CD4-positive, alpha-beta T cell (primary cell): Measurements from ENCODE around the gene OGDH. TPM values are rescaled to one million over a fixed set of nuclear protein-coding genes. Genes with fewer than 3 reads are reported as not detected.

ENCODE experiments used
- ATAC-seq: fragments of 200-7000 bp; cut with Tn5 transposase; one replicate; pipeline ENCODE4 v1.10.0; 2022; ENCODE audit warnings: mild to moderate bottlenecking; ENCODE audit not compliant: poor library complexity
- CTCF ChIA-PET: fragments of 350-600 bp; sonication (Branson Sonifier 250); formaldehyde crosslinking; loops from one replicate; lab custom pipeline; 2021; ENCODE audit warnings: antibody characterized with exemption, inconsistent platforms; lab: Charles Lee
- POLR2A ChIA-PET: fragments of 350-600 bp; sonication (Branson Sonifier 250); formaldehyde crosslinking; loops from one replicate; lab custom pipeline; 2021; ENCODE audit warnings: antibody characterized with exemption, inconsistent platforms; lab: Charles Lee
- DNase-seq, 14 experiments: peaks; one replicate each; pipeline ENCODE4 v3.0.0-alpha.2; 2013 to 2020; ENCODE audit warnings: mixed read lengths in 2 of 14
- H3K27ac ChIP-seq, 2 donors: one replicate each; pipeline versions ENCODE4 v1.5.1 to v1.7.0; 2013; ENCODE audit warnings: low read length in 2 of 2, low read depth in 1 of 2, mild to moderate bottlenecking in 1 of 2
- H3K27me3 ChIP-seq, 2 experiments: 1 replicate in 1 of 2; 2 replicates in 1 of 2; pipeline versions ENCODE4 v1.6.1 to v1.7.0; 2013; ENCODE audit warnings: low read length in 2 of 2, control low read depth in 1 of 2, mild to moderate bottlenecking in 1 of 2, moderate library complexity in 1 of 2; ENCODE audit not compliant: insufficient read depth in 2 of 2, control insufficient read depth in 1 of 2
- H3K36me3 ChIP-seq: one replicate; pipeline ENCODE4 v1.6.1; 2013; ENCODE audit warnings: low read length, control low read depth; ENCODE audit not compliant: insufficient read depth
- H3K4me1 ChIP-seq: one replicate; pipeline ENCODE4 v1.6.1; 2013; ENCODE audit warnings: low read length, control low read depth; ENCODE audit not compliant: insufficient read depth
- H3K4me3 ChIP-seq: one replicate; pipeline ENCODE4 v1.5.1; 2013; ENCODE audit warnings: mild to moderate bottlenecking, low read length, moderate library complexity
- H3K9me3 ChIP-seq, 2 experiments: 1 replicate in 1 of 2; 2 replicates in 1 of 2; pipeline versions ENCODE4 v1.6.1 to v1.7.0; 2013; ENCODE audit warnings: low read length in 2 of 2, mild to moderate bottlenecking in 2 of 2, control low read depth in 1 of 2, moderate library complexity in 1 of 2; ENCODE audit not compliant: control insufficient read depth in 1 of 2, insufficient read depth in 1 of 2
- H3K27ac Mint-ChIP-seq: one replicate; pipeline ENCODE4 v1.8.0; 2020; ENCODE audit warnings: mixed read lengths
- H3K27me3 Mint-ChIP-seq: one replicate; pipeline ENCODE4 v1.8.0; 2021; ENCODE audit warnings: mixed read lengths
- H3K36me3 Mint-ChIP-seq: one replicate; pipeline ENCODE4 v1.8.0; 2021; ENCODE audit warnings: low read depth, mixed read lengths
- H3K4me1 Mint-ChIP-seq: one replicate; pipeline ENCODE4 v1.8.0; 2021; ENCODE audit warnings: low read depth, mixed read lengths
- H3K4me3 Mint-ChIP-seq: one replicate; pipeline ENCODE4 v1.8.0; 2020; ENCODE audit warnings: mild to moderate bottlenecking, mixed read lengths
- H3K9me3 Mint-ChIP-seq: one replicate; pipeline ENCODE4 v1.8.0; 2020; ENCODE audit warnings: mixed read lengths
- intact Hi-C, 2 experiments: fragments of 100-400 bp; cut with DNase I in 1 of 2; cut with micrococcal nuclease in 1 of 2; formaldehyde crosslinking; loops; one replicate each; pipeline versions ENCODE4 v1.15.1 to v1.9.0; 2023 to 2025; cut with DNase I, micrococcal nuclease
- total RNA-seq, 174 experiments: library from RNA in 2 of 174; stranded (reverse) in 2 of 174; gene quantifications; one replicate each; pipeline ENCODE4 v1.2.3 and lab custom pipeline; 2021 to 2026
- TF ChIP-seq, protein P1 (sequence below): fragments of 200-600 bp; IDR thresholded peaks from one replicate; pipeline ENCODE4 v1.8.0; 2022; ENCODE audit warnings: antibody characterized with exemption, mild to moderate bottlenecking

Gene OGDH
- total RNA-seq, 2 experiments from 2014 or later, result 39.8 to 43.8 TPM

- Histone ChIP-seq H3K27me3 (no peaks in the 10 kb centered on the region), H3K9me3 (peaks cover 9 to 10% of the 10 kb centered on the region in 2 experiments), H3K4me1 (no peaks in the 10 kb centered on the region), H3K27ac (no peak overlapping the region), H3K36me3 (peaks cover 55% of the 10 kb centered on the region), H3K4me3 (no peak overlapping the region)
- ATAC-seq (no peak), DNase-seq (no peak)
- H3K36me3 Mint-ChIP-seq, result peaks cover 91% of the 10 kb centered on the region
- TF ChIP-seq, protein P1, sequence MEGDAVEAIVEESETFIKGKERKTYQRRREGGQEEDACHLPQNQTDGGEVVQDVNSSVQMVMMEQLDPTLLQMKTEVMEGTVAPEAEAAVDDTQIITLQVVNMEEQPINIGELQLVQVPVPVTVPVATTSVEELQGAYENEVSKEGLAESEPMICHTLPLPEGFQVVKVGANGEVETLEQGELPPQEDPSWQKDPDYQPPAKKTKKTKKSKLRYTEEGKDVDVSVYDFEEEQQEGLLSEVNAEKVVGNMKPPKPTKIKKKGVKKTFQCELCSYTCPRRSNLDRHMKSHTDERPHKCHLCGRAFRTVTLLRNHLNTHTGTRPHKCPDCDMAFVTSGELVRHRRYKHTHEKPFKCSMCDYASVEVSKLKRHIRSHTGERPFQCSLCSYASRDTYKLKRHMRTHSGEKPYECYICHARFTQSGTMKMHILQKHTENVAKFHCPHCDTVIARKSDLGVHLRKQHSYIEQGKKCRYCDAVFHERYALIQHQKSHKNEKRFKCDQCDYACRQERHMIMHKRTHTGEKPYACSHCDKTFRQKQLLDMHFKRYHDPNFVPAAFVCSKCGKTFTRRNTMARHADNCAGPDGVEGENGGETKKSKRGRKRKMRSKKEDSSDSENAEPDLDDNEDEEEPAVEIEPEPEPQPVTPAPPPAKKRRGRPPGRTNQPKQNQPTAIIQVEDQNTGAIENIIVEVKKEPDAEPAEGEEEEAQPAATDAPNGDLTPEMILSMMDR, result no peak
- intact Hi-C loops, result no loop called here
- no peak overlapping the region for H3K4me3 Mint-ChIP-seq
- no peak overlapping the region for H3K27ac Mint-ChIP-seq
- H3K27me3 Mint-ChIP-seq, result no peaks in the 10 kb centered on the region
- H3K9me3 Mint-ChIP-seq, result peaks cover 7% of the 10 kb centered on the region
- ChIA-PET POLR2A (interaction anchor here (1.1 kb wide), 1 partner anchor 52 kb away, joined by 7 read pairs; the partner anchor contains the start of gene OGDH), CTCF (interaction anchor here (0.7 kb wide), 1 partner anchor 10 kb away, joined by 3 read pairs; no protein-coding TSS in a partner anchor)
- peaks cover 5% of the 10 kb centered on the region for H3K4me1 Mint-ChIP-seq
Observed at GRCh38 chr7:44658979-44659378, 52.6 kb downstream of the OGDH start.

DNA sequence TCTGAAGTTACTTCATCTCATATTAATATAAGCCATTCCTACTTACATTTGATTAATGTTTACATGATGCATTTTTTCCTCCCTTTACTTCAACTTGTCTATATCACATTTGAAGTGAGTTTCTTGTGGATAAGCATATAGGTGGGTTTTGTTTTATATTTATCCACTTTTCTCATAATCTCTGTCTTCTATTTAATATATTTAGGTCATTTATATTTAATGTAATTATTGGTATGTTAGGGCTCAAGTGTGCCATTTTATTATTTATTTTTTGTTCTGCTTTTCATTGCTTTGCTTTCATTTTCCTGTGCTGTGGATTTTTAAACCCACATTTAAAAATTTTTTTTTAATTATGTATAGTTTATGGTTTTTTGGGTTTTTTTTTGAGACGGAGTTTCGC lies 54.8 kb downstream of the OGDH start:
- Histone ChIP-seq H3K4me3 (no peak overlapping the region), H3K36me3 (peaks cover 51% of the 10 kb centered on the region), H3K27ac (no peak overlapping the region), H3K27me3 (no peaks in the 10 kb centered on the region), H3K4me1 (no peaks in the 10 kb centered on the region), H3K9me3 (peaks cover 9 to 10% of the 10 kb centered on the region in 2 experiments)
- Mint-ChIP-seq H3K27me3 (no peaks in the 10 kb centered on the region), H3K4me3 (no peak overlapping the region), H3K27ac (no peak overlapping the region), H3K9me3 (peaks cover 7% of the 10 kb centered on the region), H3K4me1 (peaks cover 5% of the 10 kb centered on the region), H3K36me3 (peaks cover 91% of the 10 kb centered on the region)
- intact Hi-C loops, result no loop called here
- DNase-seq (no peak), ATAC-seq (no peak)
- ChIA-PET CTCF (no interaction called here), POLR2A (no interaction called here)
- TF ChIP-seq, protein P1, result no peak

- Mint-ChIP-seq H3K4me1 (peaks cover 2% of the 10 kb centered on the region), H3K36me3 (peaks cover 89% of the 10 kb centered on the region), H3K27me3 (no peaks in the 10 kb centered on the region), H3K9me3 (peaks cover 7% of the 10 kb centered on the region), H3K27ac (no peak overlapping the region), H3K4me3 (no peak overlapping the region)
- Histone ChIP-seq H3K27me3 (no peaks in the 10 kb centered on the region), H3K9me3 (peaks cover 9 to 10% of the 10 kb centered on the region in 2 experiments), H3K4me1 (no peaks in the 10 kb centered on the region), H3K27ac (no peak overlapping the region), H3K4me3 (no peak overlapping the region), H3K36me3 (peaks cover 71% of the 10 kb centered on the region)
- TF ChIP-seq, protein P1, result no peak
- DNase-seq, result no peak
- intact Hi-C loops, result no loop called here
- ATAC-seq, result no peak
- POLR2A ChIA-PET, result no interaction called here
- CTCF ChIA-PET, result no interaction called here
Observed at GRCh38 chr7:44664780-44665461, 58.5 kb downstream of the OGDH start.
